CD4-positive, alpha-beta T cell (primary cell): ENCODE measurements around the gene TOP3B. TPM values are rescaled to one million over a fixed set of nuclear protein-coding genes. Genes with fewer than 3 reads are reported as not detected.

Source experiments
- ATAC-seq: fragments of 200-7000 bp; cut with Tn5 transposase; one replicate; pipeline ENCODE4 v1.10.0; 2022; ENCODE audit warnings: mild to moderate bottlenecking; ENCODE audit not compliant: poor library complexity
- CTCF ChIA-PET: fragments of 350-600 bp; sonication (Branson Sonifier 250); formaldehyde crosslinking; loops from one replicate; lab custom pipeline; 2021; ENCODE audit warnings: antibody characterized with exemption, inconsistent platforms; lab: Charles Lee
- POLR2A ChIA-PET: fragments of 350-600 bp; sonication (Branson Sonifier 250); formaldehyde crosslinking; loops from one replicate; lab custom pipeline; 2021; ENCODE audit warnings: antibody characterized with exemption, inconsistent platforms; lab: Charles Lee
- DNase-seq, 14 experiments: peaks; one replicate each; pipeline ENCODE4 v3.0.0-alpha.2; 2013 to 2020; ENCODE audit warnings: mixed read lengths in 2 of 14
- H3K27ac ChIP-seq, 2 donors: one replicate each; pipeline versions ENCODE4 v1.5.1 to v1.7.0; 2013; ENCODE audit warnings: low read length in 2 of 2, low read depth in 1 of 2, mild to moderate bottlenecking in 1 of 2
- H3K27me3 ChIP-seq, 2 experiments: 1 replicate in 1 of 2; 2 replicates in 1 of 2; pipeline versions ENCODE4 v1.6.1 to v1.7.0; 2013; ENCODE audit warnings: low read length in 2 of 2, control low read depth in 1 of 2, mild to moderate bottlenecking in 1 of 2, moderate library complexity in 1 of 2; ENCODE audit not compliant: insufficient read depth in 2 of 2, control insufficient read depth in 1 of 2
- H3K36me3 ChIP-seq: one replicate; pipeline ENCODE4 v1.6.1; 2013; ENCODE audit warnings: low read length, control low read depth; ENCODE audit not compliant: insufficient read depth
- H3K4me1 ChIP-seq: one replicate; pipeline ENCODE4 v1.6.1; 2013; ENCODE audit warnings: low read length, control low read depth; ENCODE audit not compliant: insufficient read depth
- H3K4me3 ChIP-seq: one replicate; pipeline ENCODE4 v1.5.1; 2013; ENCODE audit warnings: mild to moderate bottlenecking, low read length, moderate library complexity
- H3K9me3 ChIP-seq, 2 experiments: 1 replicate in 1 of 2; 2 replicates in 1 of 2; pipeline versions ENCODE4 v1.6.1 to v1.7.0; 2013; ENCODE audit warnings: low read length in 2 of 2, mild to moderate bottlenecking in 2 of 2, control low read depth in 1 of 2, moderate library complexity in 1 of 2; ENCODE audit not compliant: control insufficient read depth in 1 of 2, insufficient read depth in 1 of 2
- H3K27ac Mint-ChIP-seq: one replicate; pipeline ENCODE4 v1.8.0; 2020; ENCODE audit warnings: mixed read lengths
- H3K27me3 Mint-ChIP-seq: one replicate; pipeline ENCODE4 v1.8.0; 2021; ENCODE audit warnings: mixed read lengths
- H3K36me3 Mint-ChIP-seq: one replicate; pipeline ENCODE4 v1.8.0; 2021; ENCODE audit warnings: low read depth, mixed read lengths
- H3K4me1 Mint-ChIP-seq: one replicate; pipeline ENCODE4 v1.8.0; 2021; ENCODE audit warnings: low read depth, mixed read lengths
- H3K4me3 Mint-ChIP-seq: one replicate; pipeline ENCODE4 v1.8.0; 2020; ENCODE audit warnings: mild to moderate bottlenecking, mixed read lengths
- H3K9me3 Mint-ChIP-seq: one replicate; pipeline ENCODE4 v1.8.0; 2020; ENCODE audit warnings: mixed read lengths
- intact Hi-C, 2 experiments: fragments of 100-400 bp; cut with DNase I in 1 of 2; cut with micrococcal nuclease in 1 of 2; formaldehyde crosslinking; loops; one replicate each; pipeline versions ENCODE4 v1.15.1 to v1.9.0; 2023 to 2025; cut with DNase I, micrococcal nuclease
- polyA plus RNA-seq, 2 donors: library from polyadenylated mRNA; unstranded; fragments of 120-200 nt; gene quantifications; one replicate each; pipeline ENCODE4 v1.2.1, GENCODE V29; 2013
- total RNA-seq, 174 experiments: library from RNA in 2 of 174; stranded (reverse) in 2 of 174; gene quantifications; one replicate each; pipeline ENCODE4 v1.2.3 and lab custom pipeline; 2021 to 2026
- TF ChIP-seq, protein P1 (sequence below): fragments of 200-600 bp; IDR thresholded peaks from one replicate; pipeline ENCODE4 v1.8.0; 2022; ENCODE audit warnings: antibody characterized with exemption, mild to moderate bottlenecking

The TOP3B gene, protein sequence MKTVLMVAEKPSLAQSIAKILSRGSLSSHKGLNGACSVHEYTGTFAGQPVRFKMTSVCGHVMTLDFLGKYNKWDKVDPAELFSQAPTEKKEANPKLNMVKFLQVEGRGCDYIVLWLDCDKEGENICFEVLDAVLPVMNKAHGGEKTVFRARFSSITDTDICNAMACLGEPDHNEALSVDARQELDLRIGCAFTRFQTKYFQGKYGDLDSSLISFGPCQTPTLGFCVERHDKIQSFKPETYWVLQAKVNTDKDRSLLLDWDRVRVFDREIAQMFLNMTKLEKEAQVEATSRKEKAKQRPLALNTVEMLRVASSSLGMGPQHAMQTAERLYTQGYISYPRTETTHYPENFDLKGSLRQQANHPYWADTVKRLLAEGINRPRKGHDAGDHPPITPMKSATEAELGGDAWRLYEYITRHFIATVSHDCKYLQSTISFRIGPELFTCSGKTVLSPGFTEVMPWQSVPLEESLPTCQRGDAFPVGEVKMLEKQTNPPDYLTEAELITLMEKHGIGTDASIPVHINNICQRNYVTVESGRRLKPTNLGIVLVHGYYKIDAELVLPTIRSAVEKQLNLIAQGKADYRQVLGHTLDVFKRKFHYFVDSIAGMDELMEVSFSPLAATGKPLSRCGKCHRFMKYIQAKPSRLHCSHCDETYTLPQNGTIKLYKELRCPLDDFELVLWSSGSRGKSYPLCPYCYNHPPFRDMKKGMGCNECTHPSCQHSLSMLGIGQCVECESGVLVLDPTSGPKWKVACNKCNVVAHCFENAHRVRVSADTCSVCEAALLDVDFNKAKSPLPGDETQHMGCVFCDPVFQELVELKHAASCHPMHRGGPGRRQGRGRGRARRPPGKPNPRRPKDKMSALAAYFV
- total RNA-seq (10 to 100 TPM; 60.2 to 62.8 TPM), total RNA-seq (lab: John Stamatoyannopoulos, UW) (20.0 to 78.5 (median 41.8) reads per million in 172 experiments)
- polyA plus RNA-seq (2013, experiment 1 of 2) = 24.3 TPM
- polyA plus RNA-seq (2013, experiment 2 of 2) = 28.8 TPM

- POLR2A ChIA-PET = interaction anchor here (0.6 to 2.3 kb wide), 7 partner anchors 9 to 1912 kb away, joined by 3 to 12 read pairs (median 3); partner anchors contain the start of genes MIF and PPM1F
- H3K4me3 ChIP-seq = peak within 1 kb of the TSS; percentile 80
- peak within 1 kb of the TSS; percentile 55 to 76 for H3K27ac ChIP-seq
These were observed at the start of gene TOP3B for GRCh38 chr22:21982338-21982965. TSS of gene TOP3B (minus strand) at chr22:21982787. CDS start at chr22:21975709, 7,078 bp downstream.

DNA sequence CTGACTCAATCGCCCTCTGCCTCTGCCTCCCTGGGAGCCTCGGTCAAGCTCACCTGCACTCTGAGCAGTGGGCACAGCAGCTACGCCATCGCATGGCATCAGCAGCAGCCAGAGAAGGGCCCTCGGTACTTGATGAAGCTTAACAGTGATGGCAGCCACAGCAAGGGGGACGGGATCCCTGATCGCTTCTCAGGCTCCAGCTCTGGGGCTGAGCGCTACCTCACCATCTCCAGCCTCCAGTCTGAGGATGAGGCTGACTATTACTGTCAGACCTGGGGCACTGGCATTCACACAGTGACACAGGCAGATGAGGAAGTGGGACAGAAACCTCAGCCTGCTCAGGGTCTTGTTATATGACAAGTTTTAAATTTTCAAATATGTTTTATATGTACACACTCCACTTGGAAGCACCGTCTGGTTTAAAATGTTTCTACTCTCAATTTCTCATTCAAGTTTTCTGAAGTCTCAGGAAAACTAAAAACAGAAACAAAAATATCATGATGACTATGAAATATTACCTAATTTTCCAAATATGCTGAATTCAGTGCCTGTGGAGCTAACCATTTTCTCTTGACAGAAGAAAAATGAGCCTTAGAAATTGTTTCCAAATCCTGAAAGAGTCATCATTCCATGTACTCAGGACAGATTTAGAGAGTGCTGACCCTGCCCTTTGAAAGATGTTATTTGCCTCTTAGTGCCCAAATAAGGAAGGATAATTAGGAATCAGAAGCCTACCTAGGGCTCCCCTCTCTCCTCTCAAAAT is 48.8 kb upstream of the TOP3B start:
- no peaks in the 10 kb centered on the region for H3K4me1 ChIP-seq
- Mint-ChIP-seq H3K36me3 (no peaks in the 10 kb centered on the region), H3K4me1 (no peaks in the 10 kb centered on the region), H3K27me3 (peaks cover 12% of the 10 kb centered on the region), H3K9me3 (no peaks in the 10 kb centered on the region), H3K4me3 (no peak overlapping the region), H3K27ac (no peak overlapping the region)
- POLR2A ChIA-PET = no interaction called here
- no peak overlapping the region for H3K4me3 ChIP-seq
- intact Hi-C loops = loop anchor here in 1 of 2 experiments (5.0 kb wide), 1 partner anchor 41 kb away; no protein-coding TSS in a partner anchor
- H3K27me3 ChIP-seq = peaks cover 0 to 4% of the 10 kb centered on the region in 2 experiments
- CTCF ChIA-PET = no interaction called here
- no peak overlapping the region for H3K27ac ChIP-seq
- DNase-seq (no peak), ATAC-seq (no peak)
- no peaks in the 10 kb centered on the region for H3K36me3 ChIP-seq
- no peaks in the 10 kb centered on the region for H3K9me3 ChIP-seq
- TF ChIP-seq, protein P1, sequence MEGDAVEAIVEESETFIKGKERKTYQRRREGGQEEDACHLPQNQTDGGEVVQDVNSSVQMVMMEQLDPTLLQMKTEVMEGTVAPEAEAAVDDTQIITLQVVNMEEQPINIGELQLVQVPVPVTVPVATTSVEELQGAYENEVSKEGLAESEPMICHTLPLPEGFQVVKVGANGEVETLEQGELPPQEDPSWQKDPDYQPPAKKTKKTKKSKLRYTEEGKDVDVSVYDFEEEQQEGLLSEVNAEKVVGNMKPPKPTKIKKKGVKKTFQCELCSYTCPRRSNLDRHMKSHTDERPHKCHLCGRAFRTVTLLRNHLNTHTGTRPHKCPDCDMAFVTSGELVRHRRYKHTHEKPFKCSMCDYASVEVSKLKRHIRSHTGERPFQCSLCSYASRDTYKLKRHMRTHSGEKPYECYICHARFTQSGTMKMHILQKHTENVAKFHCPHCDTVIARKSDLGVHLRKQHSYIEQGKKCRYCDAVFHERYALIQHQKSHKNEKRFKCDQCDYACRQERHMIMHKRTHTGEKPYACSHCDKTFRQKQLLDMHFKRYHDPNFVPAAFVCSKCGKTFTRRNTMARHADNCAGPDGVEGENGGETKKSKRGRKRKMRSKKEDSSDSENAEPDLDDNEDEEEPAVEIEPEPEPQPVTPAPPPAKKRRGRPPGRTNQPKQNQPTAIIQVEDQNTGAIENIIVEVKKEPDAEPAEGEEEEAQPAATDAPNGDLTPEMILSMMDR = no peak

More at GRCh38 chr22:21982338-21982965, at the start of gene TOP3B:
- peaks cover 14% of the 10 kb centered on the region for H3K4me1 ChIP-seq
- H3K36me3 ChIP-seq = peaks cover 3% of the 10 kb centered on the region
- H3K27me3 Mint-ChIP-seq = no peaks in the 10 kb centered on the region
- peak; percentile 94 for ATAC-seq
- TF ChIP-seq, protein P1 = no peak
- peak; percentile 69 to 89 (median 77) for DNase-seq
- peaks cover 49% of the 10 kb centered on the region for H3K4me1 Mint-ChIP-seq
- H3K9me3 ChIP-seq = no peaks in the 10 kb centered on the region
- H3K27me3 ChIP-seq = no peaks in the 10 kb centered on the region
- CTCF ChIA-PET = interaction anchor here (1.6 to 3.2 kb wide), 3 partner anchors 10 to 44 kb away, joined by 7 to 17 read pairs (median 10); partner anchors contain the start of gene PPM1F
- no peaks in the 10 kb centered on the region for H3K9me3 Mint-ChIP-seq
- H3K4me3 Mint-ChIP-seq = peak within 1 kb of the TSS; percentile 94
- peaks cover 15% of the 10 kb centered on the region for H3K36me3 Mint-ChIP-seq
- intact Hi-C loops = no loop called here
- H3K27ac Mint-ChIP-seq = peak within 1 kb of the TSS; percentile 84
